GM12878 (cell line): ENCODE measurements around the gene FBXO17. TPM values are rescaled to one million over a fixed set of nuclear protein-coding genes. Genes with fewer than 3 reads are reported as not detected.

Experiments
- ATAC-seq: fragments of 200-7000 bp; cut with Tn5 transposase; 3 replicates; pipeline ENCODE4 v1.9.1; 2020; ENCODE audit warnings: mild to moderate bottlenecking, moderate library complexity
- BruUV-seq: library from RNA; stranded (reverse); fragments of 400-500 nt; replicated peaks from 2 replicates; lab custom pipeline; 2021; lab: Mats Ljungman, UMichigan
- CTCF ChIA-PET: fragments of 300-600 bp; sonication (Branson Sonifier 250); formaldehyde crosslinking; extraction: SDS; loops from one replicate; lab custom pipeline; 2021; ENCODE audit warnings: inconsistent platforms; lab: Yijun Ruan, JAX
- POLR2A ChIA-PET: fragments of 350-600 bp; formaldehyde crosslinking; extraction: SDS; loops from one replicate; lab custom pipeline; 2021; ENCODE audit warnings: inconsistent platforms; lab: Charles Lee
- RAD21 ChIA-PET: fragments of 300-600 bp; sonication (Branson Sonifier 250); formaldehyde crosslinking; loops from one replicate; lab custom pipeline; 2023; ENCODE audit warnings: antibody characterized with exemption; ENCODE audit not compliant: unreplicated experiment; lab: Charles Lee
- SMC1A ChIA-PET: fragments of 300-600 bp; sonication (Branson Sonifier 250); formaldehyde crosslinking; loops from one replicate; lab custom pipeline; 2023; ENCODE audit not compliant: unreplicated experiment, uncharacterized antibody; lab: Charles Lee
- DNase-seq: peaks from one replicate; pipeline ENCODE4 v3.0.0-alpha.2; 2011; ENCODE audit warnings: low read depth, low spot score
- FAIRE-seq: peaks from 3 replicates; lab custom pipeline; 2011; peaks lifted over from hg19 to GRCh38; lab: Jason Lieb, UNC
- H2AFZ ChIP-seq: 2 replicates; pipeline ENCODE4 v1.6.0; 2011; ENCODE audit warnings: low read depth, low read length, control low read depth; ENCODE audit not compliant: control insufficient read depth
- H3K27ac ChIP-seq: 2 replicates; pipeline ENCODE4 v1.5.1; 2011; ENCODE audit warnings: control low read depth; ENCODE audit not compliant: control insufficient read depth, insufficient read depth
- H3K27me3 ChIP-seq, 2 experiments: replicated peaks in 1 of 2; 2 replicates each; pipeline versions ENCODE4 v1.6.0 to v1.6.1; 2011; ENCODE audit warnings: low read length in 1 of 2; ENCODE audit not compliant: control insufficient read depth in 2 of 2, insufficient read depth in 2 of 2
- H3K36me3 ChIP-seq, 2 experiments: 2 replicates each; pipeline ENCODE4 v1.5.1; 2011; ENCODE audit warnings: low read length in 1 of 2; ENCODE audit not compliant: control insufficient read depth in 2 of 2, insufficient read depth in 2 of 2
- H3K4me1 ChIP-seq: 2 replicates; pipeline ENCODE4 v1.6.1; 2011; ENCODE audit warnings: mild to moderate bottlenecking, low read length, moderate library complexity, mixed read lengths; ENCODE audit not compliant: control insufficient read depth, insufficient read depth
- H3K4me2 ChIP-seq: 2 replicates; pipeline ENCODE4 v1.6.0; 2011; ENCODE audit warnings: control low read depth; ENCODE audit not compliant: control insufficient read depth, insufficient read depth
- H3K4me3 ChIP-seq: fragments of 200-600 bp; sonication (generic); 2 replicates; pipeline ENCODE4 v1.5.1; 2016
- H3K79me2 ChIP-seq: 2 replicates; pipeline ENCODE4 v1.6.0; 2011; ENCODE audit warnings: low read length; ENCODE audit not compliant: control insufficient read depth, insufficient read depth
- H3K9ac ChIP-seq: 2 replicates; pipeline ENCODE4 v1.8.0; 2011; ENCODE audit warnings: low read length, control low read depth, mixed read lengths; ENCODE audit not compliant: control insufficient read depth, insufficient read depth
- H3K9me3 ChIP-seq: replicated peaks from 3 replicates; pipeline ENCODE4 v1.5.1; 2011; ENCODE audit warnings: mild to moderate bottlenecking, low read length; ENCODE audit not compliant: control insufficient read depth, insufficient read depth
- H4K20me1 ChIP-seq: 2 replicates; pipeline ENCODE4 v1.6.0; 2011; ENCODE audit not compliant: control insufficient read depth, insufficient read depth
- ASH2L ChIP-seq: fragments of 300-600, 200-600 bp; sonication (generic); IDR thresholded peaks from 2 replicates; pipeline ENCODE4 v1.6.1; 2017; ENCODE audit warnings: low read depth, mild to moderate bottlenecking, borderline replicate concordance
- BMI1 ChIP-seq: fragments of 450-650 bp; IDR thresholded peaks from 2 replicates; pipeline ENCODE4 v1.6.1; 2016; ENCODE audit warnings: mild to moderate bottlenecking, moderate library complexity, borderline replicate concordance
- CBFB ChIP-seq: IDR thresholded peaks from 2 replicates; pipeline ENCODE4 v1.6.1; 2016; ENCODE audit warnings: antibody characterized with exemption, low read depth
- CBX3 ChIP-seq: fragments of 200-600 bp; sonication (generic); IDR thresholded peaks from 2 replicates; pipeline ENCODE4 v1.6.1; 2016; ENCODE audit warnings: low read depth, borderline replicate concordance
- DPF2 ChIP-seq: fragments of 450-650 bp; IDR thresholded peaks from 2 replicates; pipeline ENCODE4 v1.6.1; 2017; ENCODE audit warnings: mild to moderate bottlenecking
- NR2C1 ChIP-seq: fragments of 450-650 bp; IDR thresholded peaks from 2 replicates; pipeline ENCODE4 v1.6.1; 2017; ENCODE audit warnings: antibody characterized with exemption, mild to moderate bottlenecking, moderate library complexity
- SRF ChIP-seq, 2 experiments: IDR thresholded peaks; 2 replicates each; pipeline ENCODE4 v1.6.1; 2011; ENCODE audit warnings: low read depth in 2 of 2, low read length in 2 of 2, mild to moderate bottlenecking in 1 of 2, moderate library complexity in 1 of 2
- WGBS: methylation state at CpG from one replicate; pipeline ENCODE4 v1.1.6; 2016; ENCODE audit warnings: low lambda C conversion rate; ENCODE audit not compliant: insufficient replicate concordance, insufficient coverage; ENCODE audit errors: missing lambda C conversion rate; 5-methylcytosine and 5-hydroxymethylcytosine counted together
- in situ Hi-C: fragments of 300-500 bp; cut with MboI; formaldehyde crosslinking; loops from 9 replicates; pipeline ENCODE4 v1.14.3; 2018; ENCODE audit warnings: mixed read lengths
- intact Hi-C: fragments of 100-400 bp; cut with micrococcal nuclease; formaldehyde crosslinking; loops from one replicate; pipeline ENCODE4 v1.14.2; 2022; ENCODE audit not compliant: unreplicated experiment
- polyA plus RNA-seq, 11 experiments: library from polyadenylated mRNA; depleted of rRNA in 4 of 11; unstranded in 6 of 11; stranded (reverse) in 5 of 11; fragments of >200 nt; fragmentation: Nextera tagmentation in 4 of 11; fragmentation: Illumina TruSeq in 1 of 11; extraction: Ambion mirVana in 4 of 11; extraction: Trizol in 1 of 11; gene quantifications; 1 replicate in 1 of 11; 2 replicates in 10 of 11; pipeline versions ENCODE4 v1.2.1 to v1.2.3, GENCODE V29; 2011 to 2016; ENCODE audit warnings: inconsistent platforms in 2 of 11, missing spikeins in 2 of 11, low read depth in 1 of 11
- total RNA-seq, 4 experiments: library from RNA; depleted of rRNA in 3 of 4; stranded (reverse); fragments of >200 nt in 3 of 4; fragmentation: Illumina TruSeq in 1 of 4; extraction: Trizol in 1 of 4; gene quantifications; 2 replicates each; pipeline versions ENCODE4 v1.2.1 to v1.2.3, GENCODE V29; 2013 to 2021
- TF ChIP-seq, protein P1 (sequence below): IDR thresholded peaks from 2 replicates; pipeline ENCODE4 v1.6.1; 2012; ENCODE audit warnings: mild to moderate bottlenecking, low read depth, low read length
- TF ChIP-seq, protein P2 (sequence below): fragments of 450-650 bp; IDR thresholded peaks from 2 replicates; pipeline ENCODE4 v1.6.1; 2018; ENCODE audit warnings: borderline replicate concordance, mild to moderate bottlenecking; ENCODE audit not compliant: partially characterized antibody
- TF ChIP-seq, protein P3 (sequence below): fragments of 450-650 bp; IDR thresholded peaks from 2 replicates; pipeline ENCODE4 v1.6.1; 2016; ENCODE audit warnings: mild to moderate bottlenecking
- TF ChIP-seq, protein P4 (sequence below): IDR thresholded peaks from 2 replicates; pipeline ENCODE4 v1.6.1; 2011; ENCODE audit warnings: borderline replicate concordance, low read depth, mild to moderate bottlenecking, moderate library complexity, low read length; ENCODE audit not compliant: insufficient read depth, poor library complexity, severe bottlenecking

The FBXO17 gene
- total and polyA plus RNA-seq, 10 of the 15 experiments (the other 5 are each of a cell fraction or from before 2014, with no cell fraction given) = 2.2 to 11.1 (median 5.3) TPM

DNA sequence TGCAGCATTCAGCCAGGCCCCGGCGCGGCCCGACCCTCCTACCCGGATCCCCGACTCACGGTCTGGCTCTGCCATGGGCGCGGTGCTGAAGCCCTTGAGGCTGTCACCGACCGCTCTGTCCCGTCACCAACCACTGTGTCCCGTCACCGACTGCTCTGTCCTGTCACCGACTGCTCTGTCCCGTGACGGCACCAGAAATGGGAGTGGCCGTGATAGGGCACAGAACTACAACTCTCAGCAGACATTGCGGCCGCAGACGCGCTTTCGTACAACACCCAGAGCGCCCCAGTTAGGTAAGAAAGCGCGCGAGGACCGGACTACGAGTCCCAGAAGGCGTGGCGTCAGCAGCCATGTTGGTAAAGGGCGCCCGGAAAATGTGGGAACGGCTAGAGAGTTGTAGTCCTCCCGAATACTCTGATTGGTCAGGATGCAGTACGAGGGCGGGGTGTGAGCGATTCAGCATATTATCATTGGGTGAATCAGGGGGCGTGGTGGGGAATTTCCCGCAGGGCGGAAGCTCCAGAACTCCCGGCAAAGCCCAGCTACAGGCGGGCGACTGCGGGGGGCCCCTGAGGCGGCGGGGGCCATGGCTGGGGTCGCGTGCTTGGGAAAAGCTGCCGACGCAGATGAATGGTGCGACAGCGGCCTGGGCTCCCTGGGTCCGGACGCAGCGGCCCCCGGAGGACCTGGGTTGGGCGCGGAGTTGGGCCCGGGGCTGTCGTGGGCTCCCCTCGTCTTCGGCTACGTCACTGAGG, 75.9 kb downstream of the FBXO17 start, which contains the start of the genes NFKBIB and SIRT2 (continued):
- TF ChIP-seq CBFB (peak; percentile 75; the same call in 1 of the 2 replicates), SRF (IDR thresholded peaks at IDR 0.05; ENCODE audit: low read depth in 2 of 2, low read length in 2 of 2) (peak in 1 of 2 experiments; percentile 68; a peak in 2 of 4 replicates), BMI1 (no peak), CBX3 (no peak), ASH2L (no peak)

DNA sequence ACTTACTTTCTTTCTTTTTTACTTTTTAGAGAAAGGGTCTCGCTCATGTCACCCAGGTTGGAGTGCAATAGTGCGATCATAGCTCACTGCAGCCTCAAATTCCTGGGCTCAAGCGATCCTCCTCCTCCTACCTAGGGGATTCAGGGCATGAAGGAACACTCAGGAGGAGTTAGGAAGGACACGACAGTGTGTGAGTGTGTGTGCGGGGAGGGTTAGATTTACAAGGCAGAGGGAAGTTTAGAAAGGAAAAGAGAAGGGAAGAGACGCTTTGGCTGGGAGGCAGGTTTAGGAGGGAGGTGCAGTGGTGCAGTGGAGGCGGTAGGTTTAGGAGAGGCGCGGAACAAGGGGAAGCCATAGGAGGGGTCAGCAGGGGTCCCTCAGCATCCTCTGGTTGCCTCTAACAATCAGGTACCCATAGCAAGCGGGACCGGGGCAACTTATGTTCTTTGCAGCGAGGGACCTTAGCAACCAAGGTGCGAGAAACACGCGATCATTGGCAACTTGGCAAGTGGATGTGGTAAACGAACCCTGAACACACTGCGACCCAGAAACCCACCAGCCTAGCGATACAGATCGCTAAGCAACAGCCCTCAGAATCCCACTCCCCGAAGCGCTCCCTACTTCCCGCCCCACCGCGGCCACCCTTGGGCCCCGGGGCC, 76.6 kb downstream of the FBXO17 start:
- H3K27ac ChIP-seq = peak overlapping the region; percentile 57
- H3K9ac ChIP-seq = peak overlapping the region; percentile 75
- H3K36me3 ChIP-seq = no peaks in the 10 kb centered on the region
- peak overlapping the region; percentile 78 for H3K4me3 ChIP-seq
- ATAC-seq (peak; percentile 4), DNase-seq (no peak), FAIRE-seq (no peak)
- H4K20me1 ChIP-seq = no peaks in the 10 kb centered on the region
- ChIA-PET SMC1A (no interaction called here), RAD21 (no interaction called here), POLR2A (no interaction called here), CTCF (interaction anchor here (0.6 kb wide), 1 partner anchor 35 kb away, joined by 3 read pairs; no protein-coding TSS in a partner anchor)
- BruUV-seq = TSS peak; percentile 54
- intact Hi-C loops = loop anchor here (1.0 to 2.0 kb wide), 2 partner anchors 20 to 49 kb away; partner anchors contain the start of gene RINL
- in situ Hi-C loops = no loop called here
- 13% methylated on average over 25 of the region's 25 CpGs for WGBS
- peaks cover 5% of the 10 kb centered on the region for H3K4me1 ChIP-seq
- H3K4me2 ChIP-seq = peak overlapping the region; percentile 98
- H2AFZ ChIP-seq = peak overlapping the region; percentile 93
- H3K9me3 ChIP-seq = no peaks in the 10 kb centered on the region; the same call in 2 of the 3 replicates
- no peaks in the 10 kb centered on the region for H3K27me3 ChIP-seq
- peaks cover 22% of the 10 kb centered on the region for H3K79me2 ChIP-seq
- TF ChIP-seq, protein P1, sequence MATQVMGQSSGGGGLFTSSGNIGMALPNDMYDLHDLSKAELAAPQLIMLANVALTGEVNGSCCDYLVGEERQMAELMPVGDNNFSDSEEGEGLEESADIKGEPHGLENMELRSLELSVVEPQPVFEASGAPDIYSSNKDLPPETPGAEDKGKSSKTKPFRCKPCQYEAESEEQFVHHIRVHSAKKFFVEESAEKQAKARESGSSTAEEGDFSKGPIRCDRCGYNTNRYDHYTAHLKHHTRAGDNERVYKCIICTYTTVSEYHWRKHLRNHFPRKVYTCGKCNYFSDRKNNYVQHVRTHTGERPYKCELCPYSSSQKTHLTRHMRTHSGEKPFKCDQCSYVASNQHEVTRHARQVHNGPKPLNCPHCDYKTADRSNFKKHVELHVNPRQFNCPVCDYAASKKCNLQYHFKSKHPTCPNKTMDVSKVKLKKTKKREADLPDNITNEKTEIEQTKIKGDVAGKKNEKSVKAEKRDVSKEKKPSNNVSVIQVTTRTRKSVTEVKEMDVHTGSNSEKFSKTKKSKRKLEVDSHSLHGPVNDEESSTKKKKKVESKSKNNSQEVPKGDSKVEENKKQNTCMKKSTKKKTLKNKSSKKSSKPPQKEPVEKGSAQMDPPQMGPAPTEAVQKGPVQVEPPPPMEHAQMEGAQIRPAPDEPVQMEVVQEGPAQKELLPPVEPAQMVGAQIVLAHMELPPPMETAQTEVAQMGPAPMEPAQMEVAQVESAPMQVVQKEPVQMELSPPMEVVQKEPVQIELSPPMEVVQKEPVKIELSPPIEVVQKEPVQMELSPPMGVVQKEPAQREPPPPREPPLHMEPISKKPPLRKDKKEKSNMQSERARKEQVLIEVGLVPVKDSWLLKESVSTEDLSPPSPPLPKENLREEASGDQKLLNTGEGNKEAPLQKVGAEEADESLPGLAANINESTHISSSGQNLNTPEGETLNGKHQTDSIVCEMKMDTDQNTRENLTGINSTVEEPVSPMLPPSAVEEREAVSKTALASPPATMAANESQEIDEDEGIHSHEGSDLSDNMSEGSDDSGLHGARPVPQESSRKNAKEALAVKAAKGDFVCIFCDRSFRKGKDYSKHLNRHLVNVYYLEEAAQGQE = no peak
- TF ChIP-seq, protein P2, sequence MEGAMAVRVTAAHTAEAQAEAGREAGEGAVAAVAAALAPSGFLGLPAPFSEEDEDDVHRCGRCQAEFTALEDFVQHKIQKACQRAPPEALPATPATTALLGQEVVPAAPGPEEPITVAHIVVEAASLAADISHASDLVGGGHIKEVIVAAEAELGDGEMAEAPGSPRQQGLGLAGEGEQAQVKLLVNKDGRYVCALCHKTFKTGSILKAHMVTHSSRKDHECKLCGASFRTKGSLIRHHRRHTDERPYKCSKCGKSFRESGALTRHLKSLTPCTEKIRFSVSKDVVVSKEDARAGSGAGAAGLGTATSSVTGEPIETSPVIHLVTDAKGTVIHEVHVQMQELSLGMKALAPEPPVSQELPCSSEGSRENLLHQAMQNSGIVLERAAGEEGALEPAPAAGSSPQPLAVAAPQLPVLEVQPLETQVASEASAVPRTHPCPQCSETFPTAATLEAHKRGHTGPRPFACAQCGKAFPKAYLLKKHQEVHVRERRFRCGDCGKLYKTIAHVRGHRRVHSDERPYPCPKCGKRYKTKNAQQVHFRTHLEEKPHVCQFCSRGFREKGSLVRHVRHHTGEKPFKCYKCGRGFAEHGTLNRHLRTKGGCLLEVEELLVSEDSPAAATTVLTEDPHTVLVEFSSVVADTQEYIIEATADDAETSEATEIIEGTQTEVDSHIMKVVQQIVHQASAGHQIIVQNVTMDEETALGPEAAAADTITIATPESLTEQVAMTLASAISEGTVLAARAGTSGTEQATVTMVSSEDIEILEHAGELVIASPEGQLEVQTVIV = no peak
- TF ChIP-seq DPF2 = peak; percentile 42; the same call in 1 of the 2 replicates
- TF ChIP-seq, protein P3, sequence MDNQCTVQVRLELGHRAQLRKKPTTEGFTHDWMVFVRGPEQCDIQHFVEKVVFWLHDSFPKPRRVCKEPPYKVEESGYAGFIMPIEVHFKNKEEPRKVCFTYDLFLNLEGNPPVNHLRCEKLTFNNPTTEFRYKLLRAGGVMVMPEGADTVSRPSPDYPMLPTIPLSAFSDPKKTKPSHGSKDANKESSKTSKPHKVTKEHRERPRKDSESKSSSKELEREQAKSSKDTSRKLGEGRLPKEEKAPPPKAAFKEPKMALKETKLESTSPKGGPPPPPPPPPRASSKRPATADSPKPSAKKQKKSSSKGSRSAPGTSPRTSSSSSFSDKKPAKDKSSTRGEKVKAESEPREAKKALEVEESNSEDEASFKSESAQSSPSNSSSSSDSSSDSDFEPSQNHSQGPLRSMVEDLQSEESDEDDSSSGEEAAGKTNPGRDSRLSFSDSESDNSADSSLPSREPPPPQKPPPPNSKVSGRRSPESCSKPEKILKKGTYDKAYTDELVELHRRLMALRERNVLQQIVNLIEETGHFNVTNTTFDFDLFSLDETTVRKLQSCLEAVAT = 0 out of 2 replicates have a peak, but pooled peaks have one; percentile 10
- TF ChIP-seq, protein P4, sequence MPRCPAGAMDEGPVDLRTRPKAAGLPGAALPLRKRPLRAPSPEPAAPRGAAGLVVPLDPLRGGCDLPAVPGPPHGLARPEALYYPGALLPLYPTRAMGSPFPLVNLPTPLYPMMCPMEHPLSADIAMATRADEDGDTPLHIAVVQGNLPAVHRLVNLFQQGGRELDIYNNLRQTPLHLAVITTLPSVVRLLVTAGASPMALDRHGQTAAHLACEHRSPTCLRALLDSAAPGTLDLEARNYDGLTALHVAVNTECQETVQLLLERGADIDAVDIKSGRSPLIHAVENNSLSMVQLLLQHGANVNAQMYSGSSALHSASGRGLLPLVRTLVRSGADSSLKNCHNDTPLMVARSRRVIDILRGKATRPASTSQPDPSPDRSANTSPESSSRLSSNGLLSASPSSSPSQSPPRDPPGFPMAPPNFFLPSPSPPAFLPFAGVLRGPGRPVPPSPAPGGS = peak; percentile 15
- no peak for TF ChIP-seq NR2C1
